Mesothelial cell of epicardium (in vitro differentiated cells): ENCODE results near the gene KIF16B. TPM values are rescaled to one million over a fixed set of nuclear protein-coding genes. Genes with fewer than 3 reads are reported as not detected.

Experiments
- DNase-seq, 2 experiments: peaks; one replicate each; pipeline ENCODE4 v3.0.0; 2021; ENCODE audit warnings: low spot score in 2 of 2; ENCODE audit not compliant: unreplicated experiment in 2 of 2
- H3K27ac Mint-ChIP-seq: 2 replicates; pipeline ENCODE4 v1.8.0; 2021; ENCODE audit warnings: mixed read lengths
- H3K27me3 Mint-ChIP-seq: 2 replicates; pipeline ENCODE4 v1.8.0; 2021; ENCODE audit warnings: low read depth, mixed read lengths
- H3K36me3 Mint-ChIP-seq: 2 replicates; pipeline ENCODE4 v1.8.0; 2021; ENCODE audit warnings: mixed read lengths
- H3K4me1 Mint-ChIP-seq: 2 replicates; pipeline ENCODE4 v1.8.0; 2021; ENCODE audit warnings: mixed read lengths
- H3K4me3 Mint-ChIP-seq: 2 replicates; pipeline ENCODE4 v1.8.0; 2021; ENCODE audit warnings: mild to moderate bottlenecking, moderate library complexity, mixed read lengths
- H3K9me3 Mint-ChIP-seq: 2 replicates; pipeline ENCODE4 v1.8.0; 2021; ENCODE audit warnings: mixed read lengths
- CTCF ChIP-seq: fragments of 200-600 bp; sonication (generic); IDR thresholded peaks from one replicate; pipeline ENCODE4 v1.5.0; 2021; ENCODE audit warnings: antibody characterized with exemption; ENCODE audit not compliant: unreplicated experiment
- total RNA-seq: library from RNA; stranded (reverse); gene quantifications from 3 replicates; pipeline ENCODE4 v1.2.1, GENCODE V29; 2021

Gene KIF16B
- total RNA-seq, 1 donor from 2014 or later: 12.8 TPM

DNA sequence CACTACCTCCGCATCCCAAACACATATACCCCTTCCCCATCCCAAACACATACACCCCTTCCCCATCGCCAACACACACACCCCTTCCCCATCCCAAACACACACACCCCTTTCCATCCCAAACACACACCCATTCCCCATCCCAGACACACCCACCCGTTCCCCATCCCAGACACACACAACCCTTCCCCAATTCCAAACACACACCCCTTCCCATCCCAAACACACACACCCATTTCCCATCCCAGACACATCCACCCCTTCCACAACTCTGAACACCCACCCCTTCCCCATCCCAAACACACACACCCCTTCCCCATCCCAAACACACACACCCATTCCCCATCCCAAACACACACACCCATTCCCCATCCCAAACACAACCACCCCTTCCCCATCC, 314.5 kb downstream of the KIF16B start:
- Mint-ChIP-seq H3K9me3 (no peaks in the 10 kb centered on the region), H3K27ac (no peak overlapping the region), H3K36me3 (no peaks in the 10 kb centered on the region), H3K4me1 (peaks cover 12% of the 10 kb centered on the region), H3K4me3 (no peak overlapping the region), H3K27me3 (peaks cover 7% of the 10 kb centered on the region)
- TF ChIP-seq CTCF: no peak
- DNase-seq: no peak

- TF ChIP-seq CTCF: no peak
- no peak for DNase-seq
- no peaks in the 10 kb centered on the region for H3K36me3 Mint-ChIP-seq
- H3K4me1 Mint-ChIP-seq: peaks cover 12% of the 10 kb centered on the region
- no peaks in the 10 kb centered on the region for H3K9me3 Mint-ChIP-seq
- no peak overlapping the region for H3K27ac Mint-ChIP-seq
- peaks cover 7% of the 10 kb centered on the region for H3K27me3 Mint-ChIP-seq
- no peak overlapping the region for H3K4me3 Mint-ChIP-seq
Measured at GRCh38 chr20:16257813-16258430, 315.3 kb downstream of the KIF16B start.

DNA sequence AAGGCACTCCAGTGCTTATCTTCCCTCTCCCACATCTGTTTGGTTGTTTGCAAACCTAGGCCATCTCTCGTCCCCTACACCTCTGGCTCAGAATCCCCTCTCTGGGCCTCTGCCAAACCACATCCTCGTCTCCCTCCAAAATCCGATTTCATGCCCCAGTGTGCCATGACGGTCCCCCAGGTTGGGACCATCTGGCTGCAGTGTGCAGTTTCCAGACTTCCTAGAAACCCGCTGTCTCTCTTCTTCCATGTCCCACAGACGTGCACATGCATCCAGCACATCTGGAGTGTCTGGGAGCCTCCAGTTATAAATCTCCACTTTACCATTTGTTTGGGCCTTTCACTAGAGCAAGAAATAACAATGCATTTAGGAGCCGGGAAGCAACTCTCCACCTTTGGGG, 316.2 kb downstream of the KIF16B start:
- Mint-ChIP-seq H3K4me1 (peaks cover 4% of the 10 kb centered on the region), H3K27ac (no peak overlapping the region), H3K36me3 (no peaks in the 10 kb centered on the region), H3K9me3 (no peaks in the 10 kb centered on the region), H3K4me3 (no peak overlapping the region), H3K27me3 (peaks cover 7% of the 10 kb centered on the region)
- no peak for DNase-seq
- TF ChIP-seq CTCF: no peak

GRCh38 chr20:16246870-16247269, 326.4 kb downstream of the KIF16B start:
- TF ChIP-seq CTCF: no peak
- DNase-seq: no peak
- H3K27me3 Mint-ChIP-seq: peaks cover 15% of the 10 kb centered on the region
- H3K4me1 Mint-ChIP-seq: no peaks in the 10 kb centered on the region
- no peak overlapping the region for H3K4me3 Mint-ChIP-seq
- no peaks in the 10 kb centered on the region for H3K9me3 Mint-ChIP-seq
- H3K36me3 Mint-ChIP-seq: no peaks in the 10 kb centered on the region
- H3K27ac Mint-ChIP-seq: no peak overlapping the region

DNA sequence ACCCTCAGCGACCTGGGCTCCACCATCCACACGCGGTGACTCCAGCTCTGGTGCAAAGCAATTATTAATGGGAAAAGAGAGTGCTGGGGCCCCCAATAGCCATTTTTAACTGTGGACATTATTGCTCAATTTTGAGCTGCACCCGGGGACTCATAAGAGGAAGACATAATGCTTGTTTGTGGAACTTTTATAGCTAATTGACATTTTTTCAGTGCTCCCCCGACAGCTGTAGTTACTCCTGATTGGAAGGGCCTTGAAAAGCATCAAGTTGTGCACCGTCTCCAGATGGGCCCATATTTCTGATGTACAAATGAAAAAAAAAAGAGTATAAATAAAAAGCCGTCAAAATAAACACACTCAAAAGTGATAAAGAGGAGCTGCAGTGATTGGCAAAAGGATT, 327.0 kb downstream of the KIF16B start:
- Mint-ChIP-seq H3K36me3 (no peaks in the 10 kb centered on the region), H3K4me1 (no peaks in the 10 kb centered on the region), H3K4me3 (no peak overlapping the region), H3K27ac (no peak overlapping the region), H3K9me3 (no peaks in the 10 kb centered on the region), H3K27me3 (peaks cover 15% of the 10 kb centered on the region)
- TF ChIP-seq CTCF: no peak
- no peak for DNase-seq

DNA sequence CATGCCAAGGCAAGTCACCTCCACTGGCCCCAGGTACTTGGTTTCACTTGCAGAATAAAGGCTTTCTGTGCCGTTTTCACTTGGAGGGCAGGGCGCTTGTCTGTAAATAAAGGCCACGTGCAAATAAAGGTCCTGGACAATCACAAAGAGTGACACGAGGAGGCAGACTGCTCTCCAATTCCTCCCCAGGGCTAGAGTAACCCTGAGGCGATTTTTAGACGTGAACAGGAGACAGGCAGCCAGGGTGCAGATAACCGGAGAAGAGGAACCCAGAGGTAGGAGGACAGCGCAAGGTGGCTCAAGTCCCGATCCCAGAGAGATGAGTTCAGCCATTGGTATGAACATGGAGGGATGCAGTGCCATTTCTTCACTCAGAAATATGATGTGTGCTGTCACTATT, 327.4 kb downstream of the KIF16B start:
- Mint-ChIP-seq H3K4me1 (no peaks in the 10 kb centered on the region), H3K36me3 (no peaks in the 10 kb centered on the region)
- no peak for TF ChIP-seq CTCF

More for the DNA sequence above, 327.4 kb downstream of the KIF16B start:
- Mint-ChIP-seq H3K27me3 (peaks cover 15% of the 10 kb centered on the region), H3K9me3 (no peaks in the 10 kb centered on the region), H3K27ac (no peak overlapping the region), H3K4me3 (no peak overlapping the region)
- DNase-seq: no peak
